H1 (cell line): Measurements from ENCODE around the gene RGS6. TPM values are rescaled to one million over a fixed set of nuclear protein-coding genes. Genes with fewer than 3 reads are reported as not detected.

Source experiments
- CTCF ChIA-PET: fragments of 300-600 bp; sonication (Branson Sonifier 250); formaldehyde crosslinking; loops from one replicate; lab custom pipeline; 2021; ENCODE audit not compliant: partially characterized antibody; lab: Charles Lee
- POLR2A ChIA-PET: fragments of 300-600 bp; sonication (Branson Sonifier 250); formaldehyde crosslinking; loops from one replicate; lab custom pipeline; 2021; ENCODE audit warnings: inconsistent platforms; ENCODE audit not compliant: partially characterized antibody; lab: Charles Lee
- DNase-seq, 2 experiments: peaks; one replicate each; pipeline versions ENCODE4 v3.0.0 to v3.0.0-alpha.2; 2010 to 2022; ENCODE audit warnings: low spot score in 2 of 2, low read depth in 1 of 2, mixed read lengths in 1 of 2
- FAIRE-seq: peaks from 2 replicates; lab custom pipeline; 2011; peaks lifted over from hg19 to GRCh38; lab: Jason Lieb, UNC
- H2AFZ ChIP-seq: 2 replicates; pipeline ENCODE4 v1.8.1; 2012; ENCODE audit warnings: low read length, inconsistent platforms
- H2AK5ac ChIP-seq: 2 replicates; pipeline ENCODE4 v1.6.1; 2013; ENCODE audit warnings: low read depth, low read length
- H2BK120ac ChIP-seq: replicated peaks from 2 replicates; pipeline ENCODE3; 2013; ENCODE audit warnings: low read depth, low read length, inconsistent platforms
- H2BK12ac ChIP-seq: 2 replicates; pipeline ENCODE4 v1.6.1; 2013; ENCODE audit warnings: low read depth, low read length
- H2BK15ac ChIP-seq: 2 replicates; pipeline ENCODE4 v1.6.1; 2013; ENCODE audit warnings: low read length
- H2BK20ac ChIP-seq: 2 replicates; pipeline ENCODE4 v1.6.1; 2013; ENCODE audit warnings: low read length
- H2BK5ac ChIP-seq: 2 replicates; pipeline ENCODE4 v1.6.1; 2013; ENCODE audit warnings: low read depth, low read length
- H3K14ac ChIP-seq: 2 replicates; pipeline ENCODE4 v1.6.1; 2013; ENCODE audit warnings: inconsistent platforms; ENCODE audit not compliant: insufficient read length
- H3K18ac ChIP-seq: 2 replicates; pipeline ENCODE4 v1.6.1; 2013; ENCODE audit warnings: low read length; ENCODE audit errors: extremely low read depth
- H3K23ac ChIP-seq: 2 replicates; pipeline ENCODE4 v1.6.1; 2013; ENCODE audit warnings: inconsistent platforms; ENCODE audit not compliant: insufficient read length
- H3K23me2 ChIP-seq: 2 replicates; pipeline ENCODE4 v1.6.1; 2013; ENCODE audit warnings: low read depth, low read length
- H3K27ac ChIP-seq: 2 replicates; pipeline ENCODE4 v1.6.1; 2011; ENCODE audit warnings: low read depth, low read length, inconsistent platforms
- H3K27me3 ChIP-seq, 4 experiments: replicated peaks in 1 of 4; 1 replicate in 1 of 4; 2 replicates in 3 of 4; pipeline versions ENCODE4 v1.6.1 to v1.8.1; 2011 to 2013; ENCODE audit warnings: low read length in 3 of 4, mild to moderate bottlenecking in 3 of 4, inconsistent platforms in 2 of 4, mixed read lengths in 2 of 4, moderate library complexity in 1 of 4; ENCODE audit not compliant: control insufficient read depth in 3 of 4, insufficient read depth in 3 of 4; ENCODE audit errors: extremely low read depth in 1 of 4
- H3K36me3 ChIP-seq, 4 experiments: 2 replicates each; pipeline versions ENCODE4 v1.6.1 to v1.8.1; 2011 to 2013; ENCODE audit warnings: mild to moderate bottlenecking in 4 of 4, low read length in 3 of 4, moderate library complexity in 2 of 4, control low read depth in 1 of 4, inconsistent platforms in 1 of 4; ENCODE audit not compliant: insufficient read depth in 4 of 4, control insufficient read depth in 2 of 4
- H3K4ac ChIP-seq: replicated peaks from 2 replicates; pipeline ENCODE3; 2013; ENCODE audit warnings: low read length, low read depth, mixed read lengths, inconsistent platforms; ENCODE audit not compliant: insufficient read length
- H3K4me1 ChIP-seq, 4 experiments: replicated peaks in 1 of 4; 1 replicate in 1 of 4; 2 replicates in 3 of 4; pipeline versions ENCODE4 v1.6.1 to v1.8.1; 2011 to 2013; ENCODE audit warnings: low read length in 3 of 4, inconsistent platforms in 2 of 4, mixed read lengths in 1 of 4; ENCODE audit not compliant: insufficient read depth in 4 of 4, control insufficient read depth in 3 of 4
- H3K4me2 ChIP-seq, 2 experiments: 2 replicates each; pipeline versions ENCODE4 v1.6.1 to v1.8.1; 2011 to 2013; ENCODE audit warnings: low read depth in 2 of 2, low read length in 2 of 2, control low read depth in 1 of 2, inconsistent platforms in 1 of 2, mild to moderate bottlenecking in 1 of 2; ENCODE audit not compliant: insufficient read depth in 1 of 2
- H3K4me3 ChIP-seq, 4 experiments: fragments of 200-600, 300-600 bp in 1 of 4; sonication (generic), shearing (Covaris generic), sonication (Bioruptor Twin) in 1 of 4; 2 replicates each; pipeline versions ENCODE4 v1.5.1 to v1.8.1; 2011 to 2016; ENCODE audit warnings: low read length in 4 of 4, low read depth in 3 of 4, control low read depth in 2 of 4, inconsistent platforms in 2 of 4, mild to moderate bottlenecking in 2 of 4, mixed read lengths in 1 of 4, moderate library complexity in 1 of 4; ENCODE audit not compliant: insufficient read depth in 2 of 4; ENCODE audit errors: extremely low read depth in 1 of 4
- H3K56ac ChIP-seq: replicated peaks from 2 replicates; pipeline ENCODE3; 2013; ENCODE audit warnings: low read depth, mild to moderate bottlenecking, mixed read lengths, low read length, inconsistent platforms; ENCODE audit not compliant: insufficient read length
- H3K79me1 ChIP-seq: 2 replicates; pipeline ENCODE4 v1.6.1; 2013; ENCODE audit warnings: low read depth, low read length, control low read depth
- H3K79me2 ChIP-seq, 2 experiments: 2 replicates each; pipeline versions ENCODE4 v1.6.1 to v1.8.1; 2012 to 2013; ENCODE audit warnings: low read length in 2 of 2, mild to moderate bottlenecking in 2 of 2, inconsistent platforms in 1 of 2; ENCODE audit not compliant: insufficient read depth in 2 of 2, control insufficient read depth in 1 of 2
- H3K9ac ChIP-seq, 4 experiments: replicated peaks in 1 of 4; 1 replicate in 1 of 4; 2 replicates in 3 of 4; pipeline versions ENCODE4 v1.6.1 to v1.8.1; 2011 to 2013; ENCODE audit warnings: low read depth in 3 of 4, low read length in 3 of 4, control low read depth in 2 of 4, mild to moderate bottlenecking in 2 of 4, moderate library complexity in 2 of 4, inconsistent platforms in 1 of 4; ENCODE audit errors: extremely low read depth in 1 of 4
- H3K9me3 ChIP-seq, 2 experiments: 2 replicates each; pipeline versions ENCODE4 v1.6.1 to v1.8.1; 2012 to 2013; ENCODE audit warnings: mild to moderate bottlenecking in 2 of 2, moderate library complexity in 2 of 2, control low read depth in 1 of 2, inconsistent platforms in 1 of 2, low read depth in 1 of 2, low read length in 1 of 2, mixed read lengths in 1 of 2; ENCODE audit not compliant: insufficient read depth in 2 of 2
- H4K20me1 ChIP-seq, 2 experiments: replicated peaks in 1 of 2; 2 replicates each; pipeline versions ENCODE3 to v1.8.1; 2011 to 2013; ENCODE audit warnings: inconsistent platforms in 2 of 2, low read length in 2 of 2, mild to moderate bottlenecking in 1 of 2; ENCODE audit not compliant: insufficient read depth in 2 of 2, control insufficient read depth in 1 of 2
- H4K5ac ChIP-seq: 2 replicates; pipeline ENCODE4 v1.6.1; 2013; ENCODE audit warnings: low read length, low read depth, mixed read lengths, inconsistent platforms; ENCODE audit not compliant: insufficient read length
- H4K8ac ChIP-seq: 2 replicates; pipeline ENCODE4 v1.8.0; 2013; ENCODE audit warnings: mild to moderate bottlenecking, moderate library complexity, low read length, inconsistent platforms; ENCODE audit not compliant: insufficient read depth; ENCODE audit errors: extremely low read depth
- H4K91ac ChIP-seq: replicated peaks from 2 replicates; pipeline ENCODE3; 2013; ENCODE audit warnings: low read length, mixed read lengths, inconsistent platforms; ENCODE audit not compliant: insufficient read length
- CEBPB ChIP-seq: IDR thresholded peaks from 2 replicates; pipeline ENCODE4 v1.6.1; 2012; ENCODE audit warnings: low read depth, low read length
- CTBP2 ChIP-seq: IDR thresholded peaks from 2 replicates; pipeline ENCODE4 v1.7.0; 2011; ENCODE audit warnings: borderline replicate concordance, mild to moderate bottlenecking, moderate library complexity, mixed read lengths, low read length; ENCODE audit not compliant: insufficient read depth, insufficient read length
- WGBS, 2 experiments: shearing (Covaris generic) in 1 of 2; methylation state at CpG; one replicate each; pipeline versions ENCODE4 v1.1.6 to v1.1.7; 2013 to 2015; ENCODE audit warnings: low lambda C conversion rate in 2 of 2, mixed read lengths in 2 of 2, inconsistent platforms in 1 of 2, low coverage in 1 of 2, missing lambda C conversion rate in 1 of 2; ENCODE audit not compliant: insufficient replicate concordance in 2 of 2, insufficient coverage in 1 of 2, insufficient read length in 1 of 2; ENCODE audit errors: extremely low coverage in 1 of 2, missing lambda C conversion rate in 1 of 2; 5-methylcytosine and 5-hydroxymethylcytosine counted together
- polyA plus RNA-seq, 7 experiments: library from polyadenylated mRNA; depleted of rRNA in 3 of 7; stranded (reverse) in 5 of 7; unstranded in 2 of 7; fragments of >200 nt in 5 of 7; fragments of 200-250 nt in 2 of 7; gene quantifications; 1 replicate in 5 of 7; 2 replicates in 1 of 7; 4 replicates in 1 of 7; pipeline versions ENCODE4 v1.2.1 to v1.2.3, GENCODE V29; 2011 to 2013; ENCODE audit warnings: missing spikeins in 2 of 7, mixed read lengths in 2 of 7
- total RNA-seq: library from RNA; stranded (reverse); fragmentation: NEBNext Ultra II Directional; extraction: Animal tissue kit (Norgen Biotek cat#: 25700); gene quantifications from 2 replicates; pipeline ENCODE4 v1.2.1, GENCODE V29; 2021

RGS6 gene
- total and polyA plus RNA-seq, 2 of the 8 experiments (the other 6 are each of a cell fraction or from before 2014, with no cell fraction given) = 0.26 to 1.1 TPM

GRCh38 chr14:72448212-72448611, 516.0 kb downstream of the RGS6 start:
- TF ChIP-seq CEBPB = no peak
- TF ChIP-seq CTBP2 = no peak
- TF ChIP-seq, all 59 proteins: peak for 0
- no peaks in the 10 kb centered on the region for H4K20me1 ChIP-seq
- no peaks in the 10 kb centered on the region; the same call in 1 of the 2 replicates for H3K23me2 ChIP-seq
- H3K79me2 ChIP-seq = no peaks in the 10 kb centered on the region
- no peak overlapping the region for H3K27ac ChIP-seq
- DNase-seq = no peak
- H3K36me3 ChIP-seq = no peaks in the 10 kb centered on the region
- no peak overlapping the region for H2BK120ac ChIP-seq
- no peak overlapping the region for H2AK5ac ChIP-seq
- H3K27me3 ChIP-seq = no peaks in the 10 kb centered on the region
- H3K4me2 ChIP-seq = no peak overlapping the region
- H3K4me3 ChIP-seq = no peak overlapping the region
- H2BK20ac ChIP-seq = no peak overlapping the region
- H4K91ac ChIP-seq = no peak overlapping the region
- H4K5ac ChIP-seq = no peak overlapping the region
- no peak overlapping the region for H3K4ac ChIP-seq
- H3K18ac ChIP-seq = no peak overlapping the region
- POLR2A ChIA-PET = no interaction called here
- no peak overlapping the region for H2BK12ac ChIP-seq
- no peak overlapping the region for H3K56ac ChIP-seq
- CTCF ChIA-PET = no interaction called here
- H3K9me3 ChIP-seq = no peaks in the 10 kb centered on the region
- H2AFZ ChIP-seq = no peak overlapping the region
- H3K79me1 ChIP-seq = no peaks in the 10 kb centered on the region
- no peak overlapping the region for H2BK5ac ChIP-seq
- no peak overlapping the region for H3K23ac ChIP-seq
- 83% methylated on average over 2 of the region's 2 CpGs; no CpG with 5 or more reads in 1 of the 2 experiments for WGBS, 2 experiments
- H2BK15ac ChIP-seq = no peak overlapping the region
- no peak overlapping the region for H3K14ac ChIP-seq
- no peak overlapping the region for H3K9ac ChIP-seq
- no peak overlapping the region for H4K8ac ChIP-seq
- peaks cover 0 to 4% (median 0%) of the 10 kb centered on the region in 4 experiments; a peak in 1 of 7 replicates for H3K4me1 ChIP-seq
- no peak for FAIRE-seq
